B cell (primary cell): Measurements from ENCODE around the gene SUGP1. TPM values are rescaled to one million over a fixed set of nuclear protein-coding genes. Genes with fewer than 3 reads are reported as not detected.

ENCODE experiments used
- ATAC-seq: fragments of 200-7000 bp; cut with Tn5 transposase; one replicate; pipeline ENCODE4 v1.10.0; 2021; ENCODE audit warnings: low read depth, mild to moderate bottlenecking, moderate number of reproducible peaks, moderate library complexity
- CTCF ChIA-PET: fragments of 350-600 bp; sonication (Branson Sonifier 250); formaldehyde crosslinking; loops from one replicate; lab custom pipeline; 2021; ENCODE audit warnings: antibody characterized with exemption, inconsistent platforms; lab: Charles Lee
- POLR2A ChIA-PET: fragments of 350-600 bp; sonication (Branson Sonifier 250); formaldehyde crosslinking; loops from one replicate; lab custom pipeline; 2021; ENCODE audit warnings: antibody characterized with exemption; lab: Charles Lee
- DNase-seq: peaks from one replicate; pipeline ENCODE4 v3.0.0; 2013
- H2AFZ ChIP-seq: 2 replicates; pipeline ENCODE4 v1.6.1; 2012; ENCODE audit warnings: mild to moderate bottlenecking, low read depth, low read length; ENCODE audit not compliant: insufficient read depth, poor library complexity, severe bottlenecking
- H3K27ac ChIP-seq, 2 donors: 1 replicate in 1 of 2; 2 replicates in 1 of 2; pipeline ENCODE4 v1.5.1; 2012 to 2013; ENCODE audit warnings: low read length in 2 of 2, mild to moderate bottlenecking in 2 of 2, moderate library complexity in 1 of 2
- H3K27me3 ChIP-seq, 4 experiments: fragments of 200-600 bp in 1 of 4; sonication (generic) in 1 of 4; replicated peaks in 1 of 4; 1 replicate in 2 of 4; 2 replicates in 2 of 4; pipeline versions ENCODE4 v1.6.1 to v1.7.0; 2013 to 2016; ENCODE audit warnings: low read length in 3 of 4, mild to moderate bottlenecking in 2 of 4, mixed read lengths in 1 of 4, moderate library complexity in 1 of 4; ENCODE audit not compliant: insufficient read depth in 4 of 4, control insufficient read depth in 3 of 4; ENCODE audit errors: control extremely low read depth in 1 of 4
- H3K36me3 ChIP-seq, 2 experiments: replicated peaks in 1 of 2; 1 replicate in 1 of 2; 2 replicates in 1 of 2; pipeline versions ENCODE4 v1.6.1 to v1.7.1; 2013; ENCODE audit warnings: low read length in 1 of 2; ENCODE audit not compliant: insufficient read depth in 2 of 2, control insufficient read depth in 1 of 2; ENCODE audit errors: control extremely low read depth in 1 of 2, extremely low read depth in 1 of 2
- H3K4me1 ChIP-seq, 2 donors: fragments of 200-600 bp in 1 of 2; sonication (generic) in 1 of 2; 1 replicate in 1 of 2; 2 replicates in 1 of 2; pipeline versions ENCODE4 v1.5.1 to v1.6.1; 2013 to 2017; ENCODE audit warnings: low read length in 2 of 2; ENCODE audit not compliant: control insufficient read depth in 2 of 2, insufficient read depth in 2 of 2
- H3K4me2 ChIP-seq: replicated peaks from 2 replicates; pipeline ENCODE3; 2012; ENCODE audit warnings: mild to moderate bottlenecking, low read depth, low read length; ENCODE audit not compliant: poor library complexity, severe bottlenecking
- H3K4me3 ChIP-seq, 5 experiments: fragments of 200-600 bp in 1 of 5; sonication (generic) in 1 of 5; 1 replicate in 3 of 5; 2 replicates in 2 of 5; pipeline versions ENCODE4 v1.5.1 to v1.7.0; 2011 to 2016; ENCODE audit warnings: low read length in 4 of 5, mild to moderate bottlenecking in 4 of 5, low read depth in 2 of 5, control low read depth in 1 of 5, moderate library complexity in 1 of 5; ENCODE audit not compliant: insufficient read depth in 1 of 5; ENCODE audit errors: control extremely low read depth in 1 of 5, extremely low read depth in 1 of 5
- H3K79me2 ChIP-seq: fragments of 200-600 bp; sonication (generic); one replicate; pipeline ENCODE4 v1.6.0; 2016; ENCODE audit warnings: low read length; ENCODE audit not compliant: control insufficient read depth, insufficient read depth
- H3K9ac ChIP-seq: fragments of 200-600 bp; sonication (generic); 2 replicates; pipeline ENCODE4 v1.6.1; 2017; ENCODE audit warnings: mild to moderate bottlenecking, low read length, moderate library complexity
- H3K9me3 ChIP-seq, 3 donors: one replicate each; pipeline versions ENCODE4 v1.6.1 to v1.7.1; 2013; ENCODE audit warnings: low read length in 2 of 3; ENCODE audit not compliant: control insufficient read depth in 2 of 3, insufficient read depth in 1 of 3; ENCODE audit errors: control extremely low read depth in 1 of 3
- H4K20me1 ChIP-seq: 2 replicates; pipeline ENCODE4 v1.6.0; 2012; ENCODE audit warnings: mild to moderate bottlenecking, low read length; ENCODE audit not compliant: insufficient read depth, control insufficient read depth, poor library complexity, severe bottlenecking
- H3K27ac Mint-ChIP-seq: one replicate; pipeline ENCODE4 v1.8.0; 2021; ENCODE audit warnings: mixed read lengths
- H3K27me3 Mint-ChIP-seq: one replicate; pipeline ENCODE4 v1.8.0; 2021; ENCODE audit warnings: mixed read lengths
- H3K4me1 Mint-ChIP-seq: one replicate; pipeline ENCODE4 v1.8.0; 2021; ENCODE audit warnings: mixed read lengths
- H3K4me3 Mint-ChIP-seq: one replicate; pipeline ENCODE4 v1.8.0; 2021; ENCODE audit warnings: mixed read lengths
- H3K9me3 Mint-ChIP-seq: one replicate; pipeline ENCODE4 v1.8.0; 2022; ENCODE audit warnings: mixed read lengths; ENCODE audit not compliant: insufficient read depth
- CTCF ChIP-seq: fragments of 200-600 bp; IDR thresholded peaks from one replicate; pipeline ENCODE4 v1.8.0; 2022; ENCODE audit warnings: antibody characterized with exemption, mild to moderate bottlenecking
- EZH2 ChIP-seq: IDR thresholded peaks from 2 replicates; pipeline ENCODE4 v1.6.1; 2012; ENCODE audit warnings: borderline replicate concordance, low read depth, mild to moderate bottlenecking, moderate library complexity, low read length; ENCODE audit not compliant: insufficient read depth, poor library complexity, severe bottlenecking
- WGBS: methylation state at CpG from one replicate; pipeline ENCODE4 v1.1.5; 2013; ENCODE audit warnings: missing lambda C conversion rate; ENCODE audit not compliant: insufficient coverage; 5-methylcytosine and 5-hydroxymethylcytosine counted together
- intact Hi-C: fragments of 100-400 bp; cut with micrococcal nuclease; formaldehyde crosslinking; loops from one replicate; pipeline ENCODE4 v1.10.0; 2022
- polyA plus RNA-seq: library from polyadenylated mRNA; depleted of rRNA; stranded (reverse); fragments of >200 nt; gene quantifications from 2 replicates; pipeline ENCODE4 v1.2.3, GENCODE V29; 2012
- total RNA-seq, 2 donors: library from RNA; stranded (reverse); fragments of 120-200 nt in 1 of 2; gene quantifications; 1 replicate in 1 of 2; 2 replicates in 1 of 2; pipeline versions ENCODE4 v1.2.3 to v1.2.4, GENCODE V29; 2013 to 2022

SUGP1 gene
- total and polyA plus RNA-seq, 2 donors (not counting 1 experiment from before 2014, with no cell fraction given) = 61.3 to 86.9 TPM

DNA sequence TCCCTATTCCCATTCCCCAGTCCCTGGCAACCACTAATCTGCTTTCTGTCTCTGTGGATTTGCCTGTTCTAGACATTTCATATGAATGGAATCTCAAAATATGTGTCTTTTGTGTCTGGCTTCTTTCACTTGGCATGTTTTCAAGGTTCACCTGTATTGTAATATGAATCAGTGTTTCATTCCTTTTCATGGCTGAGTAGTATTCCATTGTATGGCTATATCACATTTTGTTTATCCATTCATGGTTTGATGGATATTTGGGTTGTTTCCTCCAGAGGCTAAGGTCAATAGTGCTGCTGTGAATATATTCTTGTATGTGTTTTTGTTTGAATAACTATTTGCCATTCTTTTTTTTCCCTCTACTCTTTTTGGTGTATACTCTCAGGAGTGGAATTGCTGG is 84.1 kb downstream of the SUGP1 start:
- Histone ChIP-seq H2AFZ (no peak overlapping the region), H3K4me1 (no peaks in the 10 kb centered on the region), H3K4me3 (no peak overlapping the region), H3K27me3 (peaks cover 0 to 11% (median 4%) of the 10 kb centered on the region in 4 experiments), H3K79me2 (no peaks in the 10 kb centered on the region), H3K36me3 (no peaks in the 10 kb centered on the region), H3K27ac (no peak overlapping the region), H4K20me1 (no peaks in the 10 kb centered on the region), H3K4me2 (no peak overlapping the region), H3K9me3 (peaks cover 4 to 50% (median 25%) of the 10 kb centered on the region in 3 donors), H3K9ac (no peak overlapping the region)
- CTCF ChIA-PET = no interaction called here
- no peak for DNase-seq
- no peak for TF ChIP-seq EZH2
- no peak for TF ChIP-seq CTCF
- intact Hi-C loops = no loop called here
- POLR2A ChIA-PET = no interaction called here
- Mint-ChIP-seq H3K27ac (no peak overlapping the region), H3K27me3 (peaks cover 17% of the 10 kb centered on the region), H3K4me3 (no peak overlapping the region), H3K4me1 (no peaks in the 10 kb centered on the region), H3K9me3 (peaks cover 8% of the 10 kb centered on the region)
- ATAC-seq = no peak

GRCh38 chr19:19234220-19234816 is 86.0 kb downstream of the SUGP1 start:
- intact Hi-C loops = no loop called here
- Mint-ChIP-seq H3K27ac (no peak overlapping the region), H3K4me3 (no peak overlapping the region)

More at GRCh38 chr19:19234220-19234816, 86.0 kb downstream of the SUGP1 start:
- Histone ChIP-seq H3K36me3 (no peaks in the 10 kb centered on the region), H3K27ac (no peak overlapping the region), H3K4me1 (no peaks in the 10 kb centered on the region), H2AFZ (no peak overlapping the region), H3K4me2 (no peak overlapping the region), H3K9me3 (peaks cover 4 to 46% (median 25%) of the 10 kb centered on the region in 3 donors), H3K27me3 (peaks cover 0 to 3% (median under 1%) of the 10 kb centered on the region in 4 experiments), H3K9ac (no peak overlapping the region), H3K79me2 (no peaks in the 10 kb centered on the region), H4K20me1 (no peaks in the 10 kb centered on the region), H3K4me3 (no peak overlapping the region)
- DNase-seq (no peak), ATAC-seq (no peak)
- Mint-ChIP-seq H3K9me3 (peaks cover 8% of the 10 kb centered on the region), H3K27me3 (peaks cover 17% of the 10 kb centered on the region), H3K4me1 (no peaks in the 10 kb centered on the region)
- ChIA-PET POLR2A (no interaction called here), CTCF (interaction anchor here (1.2 kb wide), 1 partner anchor 60 kb away, joined by 3 read pairs; no protein-coding TSS in a partner anchor)
- TF ChIP-seq EZH2 = no peak
- no peak for TF ChIP-seq CTCF
- WGBS = no CpG with 5 or more reads among the region's 2 CpGs
